ENCODE data around the gene RYR3.

The RYR3 gene

GRCh38 chr15:33788906-33789540 is 478.3 kb downstream of the RYR3 start:
- Histone ChIP-seq H4K20me1 (ENCODE audit: insufficient read depth) (no peaks in the 10 kb centered on the region), H3K36me3 (ENCODE audit: insufficient read depth) (no peaks in the 10 kb centered on the region), H3K4me3 (IDR thresholded peaks at IDR 0.05; ENCODE audit: insufficient read depth, low read depth, low read length) (no peak overlapping the region), H3K27ac (no peak overlapping the region), H3K4me2 (no peak overlapping the region), H3K4me1 (ENCODE audit: low read depth, poor library complexity, severe bottlenecking) (no peaks in the 10 kb centered on the region), H2AFZ (ENCODE audit: low read depth) (no peak overlapping the region), H3K27me3 (ENCODE audit: insufficient read depth, low read depth) (no peaks in the 10 kb centered on the region), H3K79me2 (ENCODE audit: insufficient read depth, low read depth) (no peaks in the 10 kb centered on the region), H3K9ac (no peak overlapping the region)
- no peak for TF ChIP-seq CTCF (conservative IDR thresholded peaks at IDR 0.05; ENCODE audit: low read depth, low read length)

GRCh38 chr15:33794453-33794852 is 483.7 kb downstream of the RYR3 start:
- Histone ChIP-seq H3K4me3 (IDR thresholded peaks at IDR 0.05; ENCODE audit: insufficient read depth, low read depth, low read length) (no peak overlapping the region), H3K36me3 (ENCODE audit: insufficient read depth) (no peaks in the 10 kb centered on the region), H3K79me2 (ENCODE audit: insufficient read depth, low read depth) (no peaks in the 10 kb centered on the region), H3K4me1 (ENCODE audit: low read depth, poor library complexity, severe bottlenecking) (no peaks in the 10 kb centered on the region), H4K20me1 (ENCODE audit: insufficient read depth) (no peaks in the 10 kb centered on the region), H3K9ac (no peak overlapping the region), H3K4me2 (no peak overlapping the region), H3K27ac (no peak overlapping the region), H2AFZ (ENCODE audit: low read depth) (no peak overlapping the region), H3K27me3 (ENCODE audit: insufficient read depth, low read depth) (no peaks in the 10 kb centered on the region)
- TF ChIP-seq CTCF (conservative IDR thresholded peaks at IDR 0.05; ENCODE audit: low read depth, low read length) = no peak

- Histone ChIP-seq H4K20me1 (ENCODE audit: insufficient read depth) (no peaks in the 10 kb centered on the region), H3K79me2 (ENCODE audit: insufficient read depth, low read depth) (no peaks in the 10 kb centered on the region), H3K4me2 (no peak overlapping the region), H3K27ac (no peak overlapping the region), H3K9ac (no peak overlapping the region), H3K4me3 (IDR thresholded peaks at IDR 0.05; ENCODE audit: insufficient read depth, low read depth, low read length) (no peak overlapping the region), H2AFZ (ENCODE audit: low read depth) (no peak overlapping the region), H3K27me3 (ENCODE audit: insufficient read depth, low read depth) (no peaks in the 10 kb centered on the region), H3K4me1 (ENCODE audit: low read depth, poor library complexity, severe bottlenecking) (no peaks in the 10 kb centered on the region), H3K36me3 (ENCODE audit: insufficient read depth) (no peaks in the 10 kb centered on the region)
- TF ChIP-seq CTCF (conservative IDR thresholded peaks at IDR 0.05; ENCODE audit: low read depth, low read length) = no peak
Measured at GRCh38 chr15:33795070-33795469, 484.3 kb downstream of the RYR3 start.

- no peaks in the 10 kb centered on the region for H3K79me2 ChIP-seq (ENCODE audit: insufficient read depth, low read depth)
- no peak overlapping the region for H3K9ac ChIP-seq
- no peaks in the 10 kb centered on the region for H3K36me3 ChIP-seq (ENCODE audit: insufficient read depth)
- H4K20me1 ChIP-seq (ENCODE audit: insufficient read depth) = no peaks in the 10 kb centered on the region
- H3K4me3 ChIP-seq (IDR thresholded peaks at IDR 0.05; ENCODE audit: insufficient read depth, low read depth, low read length) = no peak overlapping the region
- H3K4me1 ChIP-seq (ENCODE audit: low read depth, poor library complexity, severe bottlenecking) = no peaks in the 10 kb centered on the region
- no peaks in the 10 kb centered on the region for H3K27me3 ChIP-seq (ENCODE audit: insufficient read depth, low read depth)
- H3K27ac ChIP-seq = no peak overlapping the region
- TF ChIP-seq CTCF (conservative IDR thresholded peaks at IDR 0.05; ENCODE audit: low read depth, low read length) = no peak
- no peak overlapping the region for H3K4me2 ChIP-seq
- no peak overlapping the region for H2AFZ ChIP-seq (ENCODE audit: low read depth)
Measured at GRCh38 chr15:33797651-33798050, 486.9 kb downstream of the RYR3 start.
